Neural cell (in vitro differentiated cells): ENCODE data around the gene APOA1.

Experiments
- EP300 ChIP-seq: fragments of 450-650 bp; conservative IDR thresholded peaks from 2 replicates; pipeline ENCODE4 v1.6.1; 2014; ENCODE audit warnings: antibody characterized with exemption, mild to moderate bottlenecking, moderate library complexity; ENCODE audit not compliant: poor library complexity, severe bottlenecking
- EZH2 ChIP-seq: fragments of 200-600, 300-800 bp; shearing (Covaris generic), sonication (generic); IDR thresholded peaks from 2 replicates; pipeline ENCODE4 v1.6.1; 2014; ENCODE audit warnings: antibody characterized with exemption, low read length, borderline replicate concordance, mild to moderate bottlenecking; ENCODE audit not compliant: insufficient read depth, poor library complexity, severe bottlenecking
- MXI1 ChIP-seq: fragments of 450-650 bp; conservative IDR thresholded peaks from 2 replicates; pipeline ENCODE4 v1.6.1; 2014; ENCODE audit warnings: antibody characterized with exemption, mild to moderate bottlenecking; ENCODE audit not compliant: poor library complexity, severe bottlenecking
- POLR2AphosphoS5 ChIP-seq: IDR thresholded peaks from 2 replicates; pipeline ENCODE4 v1.6.1; 2012
- RAD21 ChIP-seq: fragments of 450-650 bp; conservative IDR thresholded peaks from 2 replicates; pipeline ENCODE4 v1.6.1; 2014; ENCODE audit warnings: antibody characterized with exemption, mild to moderate bottlenecking, moderate library complexity
- SMC3 ChIP-seq: fragments of 450-650 bp; conservative IDR thresholded peaks from 2 replicates; pipeline ENCODE4 v1.6.1; 2014; ENCODE audit warnings: antibody characterized with exemption, mild to moderate bottlenecking, moderate library complexity; ENCODE audit not compliant: poor library complexity
- TF ChIP-seq, protein P1 (sequence below): fragments of 450-650 bp; IDR thresholded peaks from 2 replicates; pipeline ENCODE4 v1.5.1; 2014; ENCODE audit warnings: antibody characterized with exemption, mild to moderate bottlenecking, moderate library complexity; ENCODE audit not compliant: poor library complexity, severe bottlenecking

DNA sequence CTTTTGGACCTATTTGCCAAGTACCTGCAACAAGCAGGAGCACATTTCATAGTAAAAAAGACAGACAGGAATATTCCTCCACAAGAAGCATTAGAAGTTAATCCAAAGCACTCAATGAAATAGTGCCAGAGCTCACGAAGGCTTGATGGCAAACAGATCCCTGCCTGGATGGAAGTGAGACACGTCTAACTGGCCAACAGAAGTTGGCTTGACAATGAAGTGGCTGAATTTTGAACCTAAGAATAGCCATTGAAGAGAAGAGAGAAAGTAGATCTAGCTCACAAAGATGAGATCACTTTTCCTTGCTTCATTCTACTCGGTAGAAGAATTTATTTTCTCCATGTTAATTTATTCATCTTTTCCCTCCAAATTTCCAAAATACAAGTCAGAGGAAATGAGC, 30.6 kb upstream of the APOA1 start:
- TF ChIP-seq RAD21 (no peak), EP300 (no peak), POLR2AphosphoS5 (no peak), MXI1 (no peak), EZH2 (no peak), SMC3 (no peak)
- TF ChIP-seq, protein P1, sequence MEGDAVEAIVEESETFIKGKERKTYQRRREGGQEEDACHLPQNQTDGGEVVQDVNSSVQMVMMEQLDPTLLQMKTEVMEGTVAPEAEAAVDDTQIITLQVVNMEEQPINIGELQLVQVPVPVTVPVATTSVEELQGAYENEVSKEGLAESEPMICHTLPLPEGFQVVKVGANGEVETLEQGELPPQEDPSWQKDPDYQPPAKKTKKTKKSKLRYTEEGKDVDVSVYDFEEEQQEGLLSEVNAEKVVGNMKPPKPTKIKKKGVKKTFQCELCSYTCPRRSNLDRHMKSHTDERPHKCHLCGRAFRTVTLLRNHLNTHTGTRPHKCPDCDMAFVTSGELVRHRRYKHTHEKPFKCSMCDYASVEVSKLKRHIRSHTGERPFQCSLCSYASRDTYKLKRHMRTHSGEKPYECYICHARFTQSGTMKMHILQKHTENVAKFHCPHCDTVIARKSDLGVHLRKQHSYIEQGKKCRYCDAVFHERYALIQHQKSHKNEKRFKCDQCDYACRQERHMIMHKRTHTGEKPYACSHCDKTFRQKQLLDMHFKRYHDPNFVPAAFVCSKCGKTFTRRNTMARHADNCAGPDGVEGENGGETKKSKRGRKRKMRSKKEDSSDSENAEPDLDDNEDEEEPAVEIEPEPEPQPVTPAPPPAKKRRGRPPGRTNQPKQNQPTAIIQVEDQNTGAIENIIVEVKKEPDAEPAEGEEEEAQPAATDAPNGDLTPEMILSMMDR, result no peak
